Hematopoietic multipotent progenitor cell (in vitro differentiated cells): Measurements from ENCODE around the gene HOXC10. TPM values are rescaled to one million over a fixed set of nuclear protein-coding genes. Genes with fewer than 3 reads are reported as not detected.

Experiments used
- DNase-seq, 3 donors: peaks; one replicate each; pipeline ENCODE4 v3.0.0-alpha.2; 2011 to 2015; ENCODE audit warnings: low read depth in 2 of 3, low spot score in 2 of 3
- total RNA-seq: library from RNA; depleted of rRNA; stranded (reverse); fragments of >200 nt; gene quantifications from one replicate; pipeline ENCODE4 v1.2.3, GENCODE V29; 2012

Gene HOXC10
- total RNA-seq, 1 donor = not detected

GRCh38 chr12:53963434-53964314 lies 21.3 kb upstream of the HOXC10 start:
- DNase-seq = no peak

GRCh38 chr12:53964315-53964713 lies 20.6 kb upstream of the HOXC10 start:
- DNase-seq = no peak

GRCh38 chr12:53965281-53966084 lies 19.5 kb upstream of the HOXC10 start:
- DNase-seq = no peak

- no peak for DNase-seq
Measured at GRCh38 chr12:53966085-53966384, 18.9 kb upstream of the HOXC10 start.

- DNase-seq = no peak
Measured at GRCh38 chr12:53966385-53967133, 18.4 kb upstream of the HOXC10 start.

GRCh38 chr12:53967421-53967925 lies 17.5 kb upstream of the HOXC10 start:
- DNase-seq = no peak

DNA sequence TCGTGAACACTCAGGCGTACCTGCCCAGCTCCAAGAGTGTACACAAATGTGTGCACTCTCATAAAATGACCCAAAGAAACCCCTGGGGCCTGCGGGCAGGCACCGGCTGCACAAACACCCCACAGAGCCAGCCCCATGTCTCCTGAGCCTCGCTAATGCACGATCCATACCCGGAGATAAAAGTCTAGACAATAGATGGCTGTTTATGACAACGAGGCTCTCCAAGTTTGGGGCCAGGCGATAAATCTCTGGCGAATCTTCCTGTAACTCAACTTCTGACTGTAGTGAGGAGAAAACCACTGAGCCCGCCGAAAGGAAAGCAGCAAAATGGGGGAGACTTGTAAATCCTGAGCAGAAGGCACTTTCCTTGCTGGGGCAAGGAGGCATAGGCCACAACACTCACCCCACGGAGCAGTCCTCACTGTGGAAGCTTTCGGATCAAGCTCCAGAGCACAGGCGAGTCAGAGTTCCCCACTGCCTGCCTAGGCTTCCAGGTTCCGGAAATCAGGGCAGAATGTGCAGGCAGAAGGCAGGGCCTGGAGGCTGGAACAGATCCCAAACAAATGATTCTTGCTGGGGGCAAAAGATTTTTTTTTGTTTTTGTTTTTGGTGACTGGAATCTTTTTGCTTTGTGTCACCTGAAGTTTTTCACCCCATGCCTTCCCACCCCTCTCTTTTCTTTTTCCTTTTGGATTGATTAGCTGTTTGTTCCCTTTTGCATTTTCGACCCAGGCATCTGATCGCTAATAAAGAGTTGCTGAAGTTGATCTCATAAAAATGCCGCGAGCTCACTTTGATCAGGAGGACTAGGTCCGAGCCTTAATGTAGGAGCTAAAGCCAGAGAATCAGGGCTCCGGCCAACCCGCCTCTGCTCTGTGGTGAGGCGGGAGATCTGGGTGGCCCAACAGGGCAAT lies 16.5 kb upstream of the HOXC10 start:
- no peak for DNase-seq

GRCh38 chr12:53969588-53970259 lies 15.2 kb upstream of the HOXC10 start:
- DNase-seq = no peak

GRCh38 chr12:53970451-53970850 lies 14.5 kb upstream of the HOXC10 start:
- DNase-seq = no peak

DNA sequence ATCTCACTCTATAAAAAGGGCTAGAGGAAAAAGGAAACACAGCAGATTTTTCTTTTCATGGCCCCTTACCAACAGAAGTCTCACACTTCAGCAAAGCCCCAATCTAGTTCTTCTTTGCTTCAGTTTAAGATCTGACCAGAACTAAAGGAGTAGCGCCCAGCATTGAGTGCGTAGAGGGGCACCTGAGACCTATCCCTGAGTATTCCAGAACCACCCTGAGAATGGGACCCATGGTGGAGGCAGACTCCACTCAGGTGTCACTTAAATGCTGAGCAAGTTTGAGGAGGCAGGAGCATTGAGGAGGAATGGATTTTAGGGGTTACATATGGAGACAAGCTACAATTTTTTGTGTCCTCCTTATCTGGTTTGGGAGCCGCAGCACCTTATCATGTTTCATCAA lies 13.8 kb upstream of the HOXC10 start:
- no peak for DNase-seq

GRCh38 chr12:53971686-53972085 lies 13.3 kb upstream of the HOXC10 start:
- no peak for DNase-seq

- no peak for DNase-seq
Measured at GRCh38 chr12:53972152-53972702, 12.7 kb upstream of the HOXC10 start.

DNA sequence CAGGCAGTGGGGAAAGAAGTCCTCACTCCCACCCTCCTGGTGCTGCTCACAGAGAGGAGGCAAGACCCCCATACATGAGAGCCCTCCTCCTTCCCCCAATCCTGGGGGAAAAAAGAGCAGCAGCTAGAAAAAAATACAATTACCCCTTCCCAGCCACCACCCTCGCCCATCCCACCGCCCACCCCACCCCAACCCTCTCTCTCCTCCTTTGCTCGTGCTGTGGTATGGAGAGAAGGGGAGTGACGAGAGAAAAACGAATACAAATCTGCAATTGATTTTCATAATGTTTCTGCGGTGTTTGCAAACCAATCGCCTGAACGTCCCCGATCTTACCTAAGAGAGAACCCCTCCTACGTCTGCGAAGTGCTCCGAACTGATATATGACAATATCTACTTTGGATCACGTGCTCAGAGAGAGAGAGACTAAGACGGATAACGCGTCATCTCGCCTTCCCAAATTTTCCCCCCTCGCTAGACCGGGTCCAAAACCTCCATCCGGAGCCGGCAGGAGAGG lies 12.2 kb upstream of the HOXC10 start, which contains the start of gene HOXC11:
Gene HOXC11, plus strand, starts transcription at position 405 of the 514 bp plus-strand sequence. CDS start 116 bp downstream, outside the sequence.
- no peak for DNase-seq

GRCh38 chr12:53973236-53974042 lies 11.5 kb upstream of the HOXC10 start:
- no peak for DNase-seq

- DNase-seq = no peak
Measured at GRCh38 chr12:53974084-53975063, 10.6 kb upstream of the HOXC10 start, which contains the start of gene HOTAIR. Gene HOTAIR (minus strand): TSS chr12:53974954.

- DNase-seq = no peak
Measured at GRCh38 chr12:53975064-53975471, 9.9 kb upstream of the HOXC10 start.
